CD4-positive, alpha-beta T cell (primary cell): ENCODE measurements around the gene RPLP2. TPM values are rescaled to one million over a fixed set of nuclear protein-coding genes. Genes with fewer than 3 reads are reported as not detected.

Source experiments
- ATAC-seq: fragments of 200-7000 bp; cut with Tn5 transposase; one replicate; pipeline ENCODE4 v1.10.0; 2022; ENCODE audit warnings: mild to moderate bottlenecking; ENCODE audit not compliant: poor library complexity
- CTCF ChIA-PET: fragments of 350-600 bp; sonication (Branson Sonifier 250); formaldehyde crosslinking; loops from one replicate; lab custom pipeline; 2021; ENCODE audit warnings: antibody characterized with exemption, inconsistent platforms; lab: Charles Lee
- POLR2A ChIA-PET: fragments of 350-600 bp; sonication (Branson Sonifier 250); formaldehyde crosslinking; loops from one replicate; lab custom pipeline; 2021; ENCODE audit warnings: antibody characterized with exemption, inconsistent platforms; lab: Charles Lee
- DNase-seq, 14 experiments: peaks; one replicate each; pipeline ENCODE4 v3.0.0-alpha.2; 2013 to 2020; ENCODE audit warnings: mixed read lengths in 2 of 14
- H3K27ac ChIP-seq, 2 donors: one replicate each; pipeline versions ENCODE4 v1.5.1 to v1.7.0; 2013; ENCODE audit warnings: low read length in 2 of 2, low read depth in 1 of 2, mild to moderate bottlenecking in 1 of 2
- H3K27me3 ChIP-seq, 2 experiments: 1 replicate in 1 of 2; 2 replicates in 1 of 2; pipeline versions ENCODE4 v1.6.1 to v1.7.0; 2013; ENCODE audit warnings: low read length in 2 of 2, control low read depth in 1 of 2, mild to moderate bottlenecking in 1 of 2, moderate library complexity in 1 of 2; ENCODE audit not compliant: insufficient read depth in 2 of 2, control insufficient read depth in 1 of 2
- H3K36me3 ChIP-seq: one replicate; pipeline ENCODE4 v1.6.1; 2013; ENCODE audit warnings: low read length, control low read depth; ENCODE audit not compliant: insufficient read depth
- H3K4me1 ChIP-seq: one replicate; pipeline ENCODE4 v1.6.1; 2013; ENCODE audit warnings: low read length, control low read depth; ENCODE audit not compliant: insufficient read depth
- H3K4me3 ChIP-seq: one replicate; pipeline ENCODE4 v1.5.1; 2013; ENCODE audit warnings: mild to moderate bottlenecking, low read length, moderate library complexity
- H3K9me3 ChIP-seq, 2 experiments: 1 replicate in 1 of 2; 2 replicates in 1 of 2; pipeline versions ENCODE4 v1.6.1 to v1.7.0; 2013; ENCODE audit warnings: low read length in 2 of 2, mild to moderate bottlenecking in 2 of 2, control low read depth in 1 of 2, moderate library complexity in 1 of 2; ENCODE audit not compliant: control insufficient read depth in 1 of 2, insufficient read depth in 1 of 2
- H3K27ac Mint-ChIP-seq: one replicate; pipeline ENCODE4 v1.8.0; 2020; ENCODE audit warnings: mixed read lengths
- H3K27me3 Mint-ChIP-seq: one replicate; pipeline ENCODE4 v1.8.0; 2021; ENCODE audit warnings: mixed read lengths
- H3K36me3 Mint-ChIP-seq: one replicate; pipeline ENCODE4 v1.8.0; 2021; ENCODE audit warnings: low read depth, mixed read lengths
- H3K4me1 Mint-ChIP-seq: one replicate; pipeline ENCODE4 v1.8.0; 2021; ENCODE audit warnings: low read depth, mixed read lengths
- H3K4me3 Mint-ChIP-seq: one replicate; pipeline ENCODE4 v1.8.0; 2020; ENCODE audit warnings: mild to moderate bottlenecking, mixed read lengths
- H3K9me3 Mint-ChIP-seq: one replicate; pipeline ENCODE4 v1.8.0; 2020; ENCODE audit warnings: mixed read lengths
- intact Hi-C, 2 experiments: fragments of 100-400 bp; cut with DNase I in 1 of 2; cut with micrococcal nuclease in 1 of 2; formaldehyde crosslinking; loops; one replicate each; pipeline versions ENCODE4 v1.15.1 to v1.9.0; 2023 to 2025; cut with DNase I, micrococcal nuclease
- total RNA-seq, 174 experiments: library from RNA in 2 of 174; stranded (reverse) in 2 of 174; gene quantifications; one replicate each; pipeline ENCODE4 v1.2.3 and lab custom pipeline; 2021 to 2026
- TF ChIP-seq, protein P1 (sequence below): fragments of 200-600 bp; IDR thresholded peaks from one replicate; pipeline ENCODE4 v1.8.0; 2022; ENCODE audit warnings: antibody characterized with exemption, mild to moderate bottlenecking

Gene RPLP2
- total RNA-seq, 2 experiments from 2014 or later, result 5,234 to 5,390 TPM

DNA sequence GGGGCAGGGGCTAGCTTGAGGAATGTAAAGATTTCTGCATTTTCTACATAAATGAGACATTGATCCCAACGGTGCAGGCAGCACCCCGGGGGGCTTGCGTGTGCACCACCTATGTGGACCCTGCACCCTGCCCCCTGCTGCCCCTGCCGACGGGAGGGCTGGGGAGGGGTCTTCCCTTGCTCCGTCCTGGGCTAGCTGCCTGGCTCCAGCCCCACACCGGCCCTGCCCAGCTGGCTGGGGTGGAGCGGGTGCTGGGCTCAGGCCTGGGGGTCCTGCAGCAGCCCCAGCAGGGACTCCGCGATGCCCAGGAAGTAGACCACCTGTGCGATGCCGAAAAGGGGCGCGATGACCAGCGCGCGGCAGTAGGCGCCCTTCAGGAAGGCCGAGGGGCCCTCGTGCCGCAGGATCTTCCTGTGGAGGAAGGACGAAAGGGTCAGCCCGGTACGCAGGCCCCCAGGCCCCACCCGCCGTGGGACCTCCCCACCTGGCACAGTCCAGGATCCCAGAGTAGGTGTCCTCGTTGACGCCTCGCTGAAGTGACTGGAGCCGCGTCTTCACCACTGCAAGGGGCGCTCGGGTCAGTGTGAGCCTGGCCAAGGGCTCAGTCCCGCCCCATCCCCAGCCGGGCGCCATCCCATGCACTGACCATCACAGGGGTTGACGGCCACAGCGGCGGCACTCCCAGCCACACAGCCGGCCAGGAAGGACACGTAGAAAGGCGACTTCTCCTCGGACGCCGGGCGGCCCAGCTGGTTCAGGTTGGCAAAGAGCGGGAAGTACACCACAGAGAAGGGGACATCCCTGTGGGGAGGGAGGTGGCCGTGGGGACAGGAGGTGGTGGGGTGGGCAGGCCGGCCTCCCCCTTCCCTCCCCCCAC is 17.9 kb upstream of the RPLP2 start:
- peaks cover 0 to 5% of the 10 kb centered on the region in 2 experiments for H3K9me3 ChIP-seq
- peaks cover 11% of the 10 kb centered on the region for H3K4me1 Mint-ChIP-seq
- H3K27me3 ChIP-seq, result peaks cover 0 to 5% of the 10 kb centered on the region in 2 experiments
- ATAC-seq (no peak), DNase-seq (no peak)
- no peaks in the 10 kb centered on the region for H3K27me3 Mint-ChIP-seq
- H3K27ac ChIP-seq, result no peak overlapping the region
- H3K4me3 ChIP-seq, result no peak overlapping the region
- H3K36me3 Mint-ChIP-seq, result peaks cover 10% of the 10 kb centered on the region
- intact Hi-C loops, result no loop called here
- POLR2A ChIA-PET, result interaction anchor here (0.7 kb wide), 1 partner anchor 18 kb away, joined by 3 read pairs; the partner anchor contains the start of gene RPLP2
- no peaks in the 10 kb centered on the region for H3K9me3 Mint-ChIP-seq
- peaks cover 46% of the 10 kb centered on the region for H3K4me1 ChIP-seq
- TF ChIP-seq, protein P1, sequence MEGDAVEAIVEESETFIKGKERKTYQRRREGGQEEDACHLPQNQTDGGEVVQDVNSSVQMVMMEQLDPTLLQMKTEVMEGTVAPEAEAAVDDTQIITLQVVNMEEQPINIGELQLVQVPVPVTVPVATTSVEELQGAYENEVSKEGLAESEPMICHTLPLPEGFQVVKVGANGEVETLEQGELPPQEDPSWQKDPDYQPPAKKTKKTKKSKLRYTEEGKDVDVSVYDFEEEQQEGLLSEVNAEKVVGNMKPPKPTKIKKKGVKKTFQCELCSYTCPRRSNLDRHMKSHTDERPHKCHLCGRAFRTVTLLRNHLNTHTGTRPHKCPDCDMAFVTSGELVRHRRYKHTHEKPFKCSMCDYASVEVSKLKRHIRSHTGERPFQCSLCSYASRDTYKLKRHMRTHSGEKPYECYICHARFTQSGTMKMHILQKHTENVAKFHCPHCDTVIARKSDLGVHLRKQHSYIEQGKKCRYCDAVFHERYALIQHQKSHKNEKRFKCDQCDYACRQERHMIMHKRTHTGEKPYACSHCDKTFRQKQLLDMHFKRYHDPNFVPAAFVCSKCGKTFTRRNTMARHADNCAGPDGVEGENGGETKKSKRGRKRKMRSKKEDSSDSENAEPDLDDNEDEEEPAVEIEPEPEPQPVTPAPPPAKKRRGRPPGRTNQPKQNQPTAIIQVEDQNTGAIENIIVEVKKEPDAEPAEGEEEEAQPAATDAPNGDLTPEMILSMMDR, result no peak
- H3K27ac Mint-ChIP-seq, result no peak overlapping the region
- H3K4me3 Mint-ChIP-seq, result peak overlapping the region; percentile 56
- CTCF ChIA-PET, result no interaction called here
- peaks cover 29% of the 10 kb centered on the region for H3K36me3 ChIP-seq

DNA sequence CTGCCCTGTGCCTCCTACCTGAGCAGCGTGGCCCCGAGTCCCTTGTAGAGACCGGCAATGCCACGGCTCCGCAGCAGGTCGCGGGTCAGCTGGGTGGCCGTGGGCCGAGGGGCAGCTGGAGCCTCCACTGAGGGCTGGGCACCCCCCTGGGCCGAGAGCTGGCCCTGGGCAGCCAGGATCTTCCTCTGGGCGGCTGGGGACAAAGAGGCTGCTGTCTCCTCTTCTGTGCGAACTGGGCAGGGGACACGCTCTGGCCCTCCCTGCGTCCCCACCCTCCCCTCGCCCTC is 17.3 kb upstream of the RPLP2 start:
- Histone ChIP-seq H3K4me3 (no peak overlapping the region), H3K27me3 (peaks cover 0 to 5% of the 10 kb centered on the region in 2 experiments), H3K4me1 (peaks cover 51% of the 10 kb centered on the region), H3K27ac (no peak overlapping the region), H3K9me3 (peaks cover 0 to 5% of the 10 kb centered on the region in 2 experiments), H3K36me3 (peaks cover 29% of the 10 kb centered on the region)
- Mint-ChIP-seq H3K36me3 (peaks cover 10% of the 10 kb centered on the region), H3K27me3 (no peaks in the 10 kb centered on the region), H3K4me3 (no peak overlapping the region), H3K4me1 (peaks cover 16% of the 10 kb centered on the region), H3K27ac (no peak overlapping the region), H3K9me3 (no peaks in the 10 kb centered on the region)
- POLR2A ChIA-PET, result no interaction called here
- CTCF ChIA-PET, result no interaction called here
- TF ChIP-seq, protein P1, result no peak
- intact Hi-C loops, result no loop called here
- ATAC-seq, result no peak
- DNase-seq, result no peak

DNA sequence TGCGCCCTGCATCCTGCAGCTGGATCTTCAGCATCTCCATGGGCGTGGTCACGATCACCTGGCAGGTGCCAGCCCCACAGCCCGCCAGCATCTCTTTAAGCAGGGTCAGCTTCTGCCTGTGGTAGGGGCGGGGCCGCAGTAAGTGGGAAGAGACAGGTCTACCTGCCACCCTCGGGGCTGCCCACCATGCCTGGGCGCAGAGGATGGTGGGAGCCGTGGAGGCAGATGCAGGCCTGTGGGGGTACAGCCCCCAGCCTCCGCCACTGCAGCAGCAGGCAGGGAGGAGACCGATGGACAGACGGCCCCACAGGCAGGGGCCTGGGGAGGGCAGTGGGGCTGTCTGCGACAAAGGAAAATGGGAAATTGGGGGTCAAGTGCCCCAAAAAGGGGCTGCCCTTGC is 16.9 kb upstream of the RPLP2 start:
- ATAC-seq, result no peak
- Mint-ChIP-seq H3K4me3 (no peak overlapping the region), H3K4me1 (peaks cover 16% of the 10 kb centered on the region), H3K9me3 (no peaks in the 10 kb centered on the region), H3K36me3 (peaks cover 10% of the 10 kb centered on the region), H3K27ac (no peak overlapping the region), H3K27me3 (no peaks in the 10 kb centered on the region)
- TF ChIP-seq, protein P1, result no peak
- H3K4me1 ChIP-seq, result peaks cover 51% of the 10 kb centered on the region
- ChIA-PET POLR2A (no interaction called here), CTCF (no interaction called here)
- H3K27ac ChIP-seq, result no peak overlapping the region
- no peak overlapping the region for H3K4me3 ChIP-seq
- no peak for DNase-seq
- peaks cover 29% of the 10 kb centered on the region for H3K36me3 ChIP-seq
- H3K9me3 ChIP-seq, result peaks cover 0 to 5% of the 10 kb centered on the region in 2 experiments
- peaks cover 0 to 5% of the 10 kb centered on the region in 2 experiments for H3K27me3 ChIP-seq
- intact Hi-C loops, result no loop called here
